Trophoblast cell (in vitro differentiated cells and primary cell): ENCODE measurements around the gene GLG1.
A peak's percentile ranks its signal among the peaks of the same experiment; 100 is the strongest.

ENCODE experiments used
- DNase-seq, 2 donors: peaks; one replicate each; pipeline ENCODE4 v3.0.0-alpha.2; 2016
- H2AFZ ChIP-seq: 2 replicates; pipeline ENCODE4 v1.6.1; 2013; ENCODE audit warnings: low read length, moderate library complexity, mild to moderate bottlenecking; ENCODE audit not compliant: insufficient read depth, poor library complexity
- H2AK5ac ChIP-seq: 2 replicates; pipeline ENCODE4 v1.6.1; 2013; ENCODE audit warnings: mild to moderate bottlenecking, low read length
- H2BK120ac ChIP-seq: 2 replicates; pipeline ENCODE4 v1.6.1; 2013; ENCODE audit warnings: low read length, mild to moderate bottlenecking, moderate library complexity; ENCODE audit not compliant: insufficient read depth, poor library complexity
- H2BK12ac ChIP-seq: 2 replicates; pipeline ENCODE4 v1.6.1; 2013; ENCODE audit warnings: mild to moderate bottlenecking, low read length, moderate library complexity
- H2BK5ac ChIP-seq: 2 replicates; pipeline ENCODE4 v1.6.1; 2013; ENCODE audit warnings: low read length, low read depth, moderate library complexity, mild to moderate bottlenecking; ENCODE audit not compliant: poor library complexity
- H3K14ac ChIP-seq: 2 replicates; pipeline ENCODE4 v1.6.1; 2013; ENCODE audit warnings: mild to moderate bottlenecking, low read length
- H3K18ac ChIP-seq: 2 replicates; pipeline ENCODE4 v1.6.1; 2013; ENCODE audit warnings: mild to moderate bottlenecking, low read length
- H3K23ac ChIP-seq: 2 replicates; pipeline ENCODE4 v1.6.1; 2013; ENCODE audit warnings: low read length
- H3K27ac ChIP-seq: 2 replicates; pipeline ENCODE4 v1.5.1; 2013; ENCODE audit warnings: low read depth, mild to moderate bottlenecking, inconsistent platforms, low read length, moderate library complexity
- H3K27me3 ChIP-seq: 2 replicates; pipeline ENCODE4 v1.6.1; 2013; ENCODE audit warnings: inconsistent platforms, mild to moderate bottlenecking, low read length, moderate library complexity; ENCODE audit not compliant: insufficient read depth
- H3K36me3 ChIP-seq, 2 experiments: 1 replicate in 1 of 2; 2 replicates in 1 of 2; pipeline ENCODE4 v1.6.1; 2013; ENCODE audit warnings: low read length in 2 of 2, mild to moderate bottlenecking in 2 of 2, moderate library complexity in 1 of 2; ENCODE audit not compliant: insufficient read depth in 2 of 2, control insufficient read depth in 1 of 2
- H3K4ac ChIP-seq: 2 replicates; pipeline ENCODE4 v1.6.1; 2013; ENCODE audit warnings: low read depth, mild to moderate bottlenecking, low read length, moderate library complexity
- H3K4me1 ChIP-seq, 2 experiments: 1 replicate in 1 of 2; 2 replicates in 1 of 2; pipeline ENCODE4 v1.6.1; 2013; ENCODE audit warnings: low read length in 2 of 2, mild to moderate bottlenecking in 2 of 2, moderate library complexity in 1 of 2; ENCODE audit not compliant: insufficient read depth in 2 of 2, control insufficient read depth in 1 of 2
- H3K4me2 ChIP-seq: 2 replicates; pipeline ENCODE4 v1.6.1; 2013; ENCODE audit warnings: inconsistent platforms, mild to moderate bottlenecking, low read length, moderate library complexity
- H3K4me3 ChIP-seq: 2 replicates; pipeline ENCODE4 v1.5.1; 2013; ENCODE audit warnings: mild to moderate bottlenecking, low read depth, low read length, inconsistent platforms
- H3K79me1 ChIP-seq: one replicate; pipeline ENCODE4 v1.6.1; 2013; ENCODE audit warnings: low read length
- H3K79me2 ChIP-seq: 2 replicates; pipeline ENCODE4 v1.6.1; 2013; ENCODE audit warnings: low read length, mild to moderate bottlenecking; ENCODE audit not compliant: control insufficient read depth, insufficient read depth, poor library complexity
- H3K9ac ChIP-seq: 2 replicates; pipeline ENCODE4 v1.6.1; 2013; ENCODE audit warnings: mild to moderate bottlenecking, low read length
- H3K9me3 ChIP-seq: 2 replicates; pipeline ENCODE4 v1.6.1; 2013; ENCODE audit warnings: low read depth, mild to moderate bottlenecking, control low read depth, inconsistent platforms, low read length; ENCODE audit not compliant: insufficient read depth
- H4K12ac ChIP-seq: 2 replicates; pipeline ENCODE4 v1.6.1; 2013; ENCODE audit warnings: low read depth, mild to moderate bottlenecking, low read length, moderate library complexity
- H4K8ac ChIP-seq: 2 replicates; pipeline ENCODE4 v1.6.1; 2013; ENCODE audit warnings: low read depth, mild to moderate bottlenecking, low read length, moderate library complexity
- H4K91ac ChIP-seq: one replicate; pipeline ENCODE4 v1.6.1; 2013; ENCODE audit warnings: low read depth, mild to moderate bottlenecking, low read length, moderate library complexity
- WGBS: extraction: QIAGEN DNeasy Blood & Tissue Kit; methylation state at CpG from one replicate; pipeline ENCODE4 v1.1.7; 2013; ENCODE audit warnings: missing lambda C conversion rate; ENCODE audit not compliant: insufficient read length, insufficient coverage; ENCODE audit errors: extremely low coverage; 5-methylcytosine and 5-hydroxymethylcytosine counted together

The GLG1 gene

DNA sequence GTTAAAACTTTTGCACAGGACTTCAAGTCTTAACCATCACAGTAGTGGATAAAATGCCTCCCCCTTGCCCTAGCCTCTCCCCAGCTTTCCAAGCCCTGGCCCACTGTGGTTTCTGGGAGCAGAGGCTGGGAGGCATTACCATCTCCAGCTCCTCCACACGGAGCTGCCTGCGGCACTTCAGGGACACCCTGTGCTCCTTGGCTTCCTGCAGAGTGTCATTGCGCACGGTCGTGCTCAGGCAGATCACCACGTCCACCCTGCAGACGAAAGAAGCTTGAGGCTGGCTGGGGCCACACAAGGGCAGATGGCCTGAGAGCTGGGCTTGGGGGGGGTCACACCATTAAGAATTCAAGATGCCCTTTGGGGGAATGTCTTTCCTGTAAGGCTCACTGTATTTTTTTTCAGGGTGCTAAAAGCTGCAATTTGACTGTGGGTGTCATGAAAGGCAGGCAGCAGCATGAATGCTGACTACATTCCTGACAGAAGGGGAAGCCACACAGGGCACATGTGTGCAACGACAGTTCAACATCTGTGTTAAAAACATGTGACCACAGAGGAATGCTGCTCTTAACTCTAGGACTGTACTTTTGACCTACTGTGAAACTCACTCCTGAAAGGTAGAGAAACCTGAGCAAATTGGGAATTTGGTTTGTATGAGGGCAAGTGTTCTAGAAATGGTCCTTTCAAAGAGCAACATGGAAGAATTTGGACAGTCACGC is 137.9 kb downstream of the GLG1 start:
- H4K12ac ChIP-seq, result no peak overlapping the region
- peak in 1 of 2 donors; percentile 22 for DNase-seq
- no peak overlapping the region for H2AFZ ChIP-seq
- H2BK5ac ChIP-seq, result no peak overlapping the region
- H2BK120ac ChIP-seq, result no peak overlapping the region
- H3K4me3 ChIP-seq, result no peak overlapping the region
- peaks cover 23 to 49% of the 10 kb centered on the region in 2 experiments for H3K36me3 ChIP-seq
- H3K27ac ChIP-seq, result no peak overlapping the region
- no peak overlapping the region for H2AK5ac ChIP-seq
- no peaks in the 10 kb centered on the region for H3K79me2 ChIP-seq
- H3K4me1 ChIP-seq, result no peaks in the 10 kb centered on the region
- no peaks in the 10 kb centered on the region for H3K79me1 ChIP-seq
- no peak overlapping the region for H3K18ac ChIP-seq
- H3K9me3 ChIP-seq, result peaks cover 2% of the 10 kb centered on the region
- no CpG with 5 or more reads among the region's 9 CpGs for WGBS
- H3K4ac ChIP-seq, result no peak overlapping the region
- H3K9ac ChIP-seq, result no peak overlapping the region
- H4K91ac ChIP-seq, result no peak overlapping the region
- H3K27me3 ChIP-seq, result no peaks in the 10 kb centered on the region
- no peak overlapping the region for H3K23ac ChIP-seq
- no peak overlapping the region for H4K8ac ChIP-seq
- no peak overlapping the region for H3K14ac ChIP-seq
- no peak overlapping the region for H2BK12ac ChIP-seq
- H3K4me2 ChIP-seq, result no peak overlapping the region

GRCh38 chr16:74466872-74467271 is 140.0 kb downstream of the GLG1 start:
- Histone ChIP-seq H3K4me1 (peaks cover 2% of the 10 kb centered on the region in 2 experiments), H3K18ac (no peak overlapping the region), H3K79me1 (peaks cover under 1% of the 10 kb centered on the region), H4K91ac (no peak overlapping the region), H3K9me3 (peaks cover 2% of the 10 kb centered on the region), H3K4me3 (no peak overlapping the region), H3K9ac (no peak overlapping the region), H2AFZ (no peak overlapping the region), H3K36me3 (peaks cover 29 to 51% of the 10 kb centered on the region in 2 experiments), H2BK5ac (no peak overlapping the region), H3K27ac (no peak overlapping the region), H3K4me2 (no peak overlapping the region), H3K4ac (no peak overlapping the region), H3K27me3 (no peaks in the 10 kb centered on the region), H2AK5ac (no peak overlapping the region), H2BK12ac (no peak overlapping the region), H4K8ac (no peak overlapping the region), H4K12ac (no peak overlapping the region), H3K14ac (no peak overlapping the region), H3K23ac (no peak overlapping the region), H2BK120ac (no peak overlapping the region), H3K79me2 (no peaks in the 10 kb centered on the region)
- DNase-seq, result no peak
- no CpG with 5 or more reads among the region's 5 CpGs for WGBS

DNA sequence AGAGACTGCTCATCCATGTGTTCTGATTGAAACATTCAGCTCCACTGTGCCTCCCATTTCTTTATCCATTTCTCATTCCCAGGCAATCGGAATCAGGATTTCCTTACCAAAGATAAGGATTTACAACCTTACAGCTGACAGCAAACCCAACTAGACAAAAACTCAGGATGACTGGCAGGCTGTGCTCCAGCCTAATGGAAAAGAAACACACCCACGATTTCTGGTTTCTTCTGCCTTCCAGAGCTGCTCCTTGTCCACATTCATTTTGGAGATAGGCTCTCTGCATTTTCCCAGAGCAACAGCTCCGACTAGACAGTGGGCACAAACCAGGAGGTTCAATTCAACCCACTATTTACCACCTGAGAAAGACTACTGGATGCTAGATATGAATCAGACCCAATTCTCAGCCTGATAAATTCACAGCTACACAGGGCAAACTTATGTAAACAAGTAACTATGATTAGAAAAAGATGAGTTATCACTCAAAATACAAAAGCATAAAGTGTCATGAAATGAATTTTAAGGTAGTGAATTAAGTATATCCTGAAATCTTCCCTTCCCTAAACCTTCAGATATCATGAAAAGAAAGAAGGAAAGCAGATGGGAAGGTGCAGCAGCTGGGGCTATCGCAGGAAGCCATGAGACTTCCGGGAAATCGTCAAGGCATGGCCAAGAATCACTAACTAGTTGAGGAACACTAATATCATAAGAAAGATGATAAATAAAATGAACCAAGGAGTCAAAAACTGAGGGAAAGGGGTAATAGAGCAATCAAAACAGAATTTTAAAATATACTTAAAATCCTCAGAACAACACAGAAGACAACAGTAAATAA is 140.8 kb downstream of the GLG1 start:
- H3K27me3 ChIP-seq, result no peaks in the 10 kb centered on the region
- peaks cover 2% of the 10 kb centered on the region for H3K79me1 ChIP-seq
- WGBS, result no CpG with 5 or more reads among the region's 6 CpGs

GRCh38 chr16:74465281-74465680 is 141.6 kb downstream of the GLG1 start:
- Histone ChIP-seq H4K12ac (no peak overlapping the region), H3K36me3 (peaks cover 30 to 49% of the 10 kb centered on the region in 2 experiments), H2BK5ac (no peak overlapping the region), H2AFZ (no peak overlapping the region), H4K8ac (no peak overlapping the region), H3K4ac (no peak overlapping the region), H3K4me1 (peaks cover 2 to 3% of the 10 kb centered on the region in 2 experiments), H3K79me1 (peaks cover 2% of the 10 kb centered on the region), H3K4me3 (no peak overlapping the region), H3K27ac (no peak overlapping the region), H3K27me3 (no peaks in the 10 kb centered on the region), H3K9me3 (peaks cover 2% of the 10 kb centered on the region), H2BK12ac (no peak overlapping the region), H3K79me2 (no peaks in the 10 kb centered on the region), H3K9ac (no peak overlapping the region), H3K4me2 (no peak overlapping the region), H2AK5ac (no peak overlapping the region), H2BK120ac (no peak overlapping the region), H3K14ac (no peak overlapping the region), H3K23ac (no peak overlapping the region), H3K18ac (no peak overlapping the region), H4K91ac (no peak overlapping the region)
- no CpG with 5 or more reads among the region's 7 CpGs for WGBS
- no peak for DNase-seq

More for the DNA sequence above, 140.8 kb downstream of the GLG1 start:
- H3K27ac ChIP-seq, result no peak overlapping the region
- peaks cover 2% of the 10 kb centered on the region for H3K9me3 ChIP-seq
- H2BK5ac ChIP-seq, result no peak overlapping the region
- no peak overlapping the region for H2AFZ ChIP-seq
- no peaks in the 10 kb centered on the region for H3K79me2 ChIP-seq
- H2BK120ac ChIP-seq, result no peak overlapping the region
- DNase-seq, result no peak
- no peak overlapping the region for H3K14ac ChIP-seq
- H4K8ac ChIP-seq, result no peak overlapping the region
- peaks cover 2 to 3% of the 10 kb centered on the region in 2 experiments for H3K4me1 ChIP-seq
- H3K4ac ChIP-seq, result no peak overlapping the region
- no peak overlapping the region for H3K23ac ChIP-seq
- no peak overlapping the region for H4K91ac ChIP-seq
- H3K4me2 ChIP-seq, result no peak overlapping the region
- no peak overlapping the region for H4K12ac ChIP-seq
- peaks cover 29 to 51% of the 10 kb centered on the region in 2 experiments for H3K36me3 ChIP-seq
- H2BK12ac ChIP-seq, result no peak overlapping the region
- no peak overlapping the region for H3K4me3 ChIP-seq
- H2AK5ac ChIP-seq, result no peak overlapping the region
- no peak overlapping the region for H3K9ac ChIP-seq
- no peak overlapping the region for H3K18ac ChIP-seq
